Measurements from ENCODE around the gene SAMD9.
"Not testable (repeated sequence)": the region's sequence is repeated elsewhere in the genome, so short reads cannot be mapped to it uniquely, and the experiment has no call there.

Gene SAMD9

DNA sequence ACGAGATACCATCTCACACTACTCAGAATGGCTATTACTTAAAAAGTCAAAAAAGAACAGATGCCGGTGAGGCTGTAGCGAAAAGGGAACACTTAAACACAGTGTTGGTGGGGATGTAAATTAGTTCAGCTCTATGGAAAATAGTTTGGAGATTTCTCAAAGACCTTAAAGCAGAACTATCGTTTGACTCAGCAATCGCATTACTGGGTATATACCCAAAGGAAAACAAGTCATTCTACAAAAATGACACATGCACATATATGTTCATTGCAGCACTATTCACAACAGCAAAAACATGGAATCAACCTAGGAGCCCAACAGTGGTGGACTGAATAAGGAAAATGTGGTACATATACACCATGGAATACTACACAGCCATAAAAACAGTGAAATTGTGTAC, 56.9 kb downstream of the SAMD9 start:
- Histone ChIP-seq H3K27me3 (ENCODE audit: insufficient read depth, poor library complexity, severe bottlenecking) (no peaks in the 10 kb centered on the region), H3K4me3 (ENCODE audit: severe bottlenecking) (no peak overlapping the region), H3K9me3 (ENCODE audit: severe bottlenecking) (no peaks in the 10 kb centered on the region), H3K27ac (ENCODE audit: poor library complexity, severe bottlenecking) (no peak overlapping the region), H3K36me3 (ENCODE audit: low read depth) (no peaks in the 10 kb centered on the region), H3K4me1 (ENCODE audit: insufficient read depth, poor library complexity, severe bottlenecking) (no peaks in the 10 kb centered on the region)
- TF ChIP-seq, protein P1, sequence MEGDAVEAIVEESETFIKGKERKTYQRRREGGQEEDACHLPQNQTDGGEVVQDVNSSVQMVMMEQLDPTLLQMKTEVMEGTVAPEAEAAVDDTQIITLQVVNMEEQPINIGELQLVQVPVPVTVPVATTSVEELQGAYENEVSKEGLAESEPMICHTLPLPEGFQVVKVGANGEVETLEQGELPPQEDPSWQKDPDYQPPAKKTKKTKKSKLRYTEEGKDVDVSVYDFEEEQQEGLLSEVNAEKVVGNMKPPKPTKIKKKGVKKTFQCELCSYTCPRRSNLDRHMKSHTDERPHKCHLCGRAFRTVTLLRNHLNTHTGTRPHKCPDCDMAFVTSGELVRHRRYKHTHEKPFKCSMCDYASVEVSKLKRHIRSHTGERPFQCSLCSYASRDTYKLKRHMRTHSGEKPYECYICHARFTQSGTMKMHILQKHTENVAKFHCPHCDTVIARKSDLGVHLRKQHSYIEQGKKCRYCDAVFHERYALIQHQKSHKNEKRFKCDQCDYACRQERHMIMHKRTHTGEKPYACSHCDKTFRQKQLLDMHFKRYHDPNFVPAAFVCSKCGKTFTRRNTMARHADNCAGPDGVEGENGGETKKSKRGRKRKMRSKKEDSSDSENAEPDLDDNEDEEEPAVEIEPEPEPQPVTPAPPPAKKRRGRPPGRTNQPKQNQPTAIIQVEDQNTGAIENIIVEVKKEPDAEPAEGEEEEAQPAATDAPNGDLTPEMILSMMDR (IDR thresholded peaks at IDR 0.05; ENCODE audit: poor library complexity, severe bottlenecking): no peak
- DNase-seq (ENCODE audit: low spot score) (no peak), ATAC-seq (ENCODE audit: low read depth) (no peak)

DNA sequence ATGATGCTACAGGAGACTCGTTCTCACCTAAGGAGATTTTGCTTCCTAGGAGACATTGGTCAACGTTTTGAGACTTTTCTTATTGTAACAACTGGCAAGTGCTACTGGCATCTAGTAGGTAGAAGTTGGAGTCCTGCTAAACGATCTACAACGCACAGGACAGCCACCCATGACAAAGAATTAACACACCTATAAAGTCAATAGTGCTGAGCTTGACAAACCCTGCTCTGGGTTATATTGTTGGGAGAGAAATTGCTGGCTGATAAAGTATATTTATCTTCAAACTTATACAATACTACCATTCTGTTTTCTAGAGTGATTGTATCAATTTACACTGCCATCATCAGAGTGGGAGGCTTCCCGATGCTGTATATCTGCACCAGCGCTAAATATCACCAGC, 57.8 kb downstream of the SAMD9 start:
- no peak for DNase-seq (ENCODE audit: low spot score)
- H3K4me3 ChIP-seq (ENCODE audit: severe bottlenecking): no peak overlapping the region
- TF ChIP-seq, protein P1 (IDR thresholded peaks at IDR 0.05; ENCODE audit: poor library complexity, severe bottlenecking): no peak
- H3K36me3 ChIP-seq (ENCODE audit: low read depth): no peaks in the 10 kb centered on the region
- H3K4me1 ChIP-seq (ENCODE audit: insufficient read depth, poor library complexity, severe bottlenecking): no peaks in the 10 kb centered on the region
- ATAC-seq (ENCODE audit: low read depth): no peak
- H3K27ac ChIP-seq (ENCODE audit: poor library complexity, severe bottlenecking): no peak overlapping the region
- H3K9me3 ChIP-seq (ENCODE audit: severe bottlenecking): no peaks in the 10 kb centered on the region
- no peaks in the 10 kb centered on the region for H3K27me3 ChIP-seq (ENCODE audit: insufficient read depth, poor library complexity, severe bottlenecking)

DNA sequence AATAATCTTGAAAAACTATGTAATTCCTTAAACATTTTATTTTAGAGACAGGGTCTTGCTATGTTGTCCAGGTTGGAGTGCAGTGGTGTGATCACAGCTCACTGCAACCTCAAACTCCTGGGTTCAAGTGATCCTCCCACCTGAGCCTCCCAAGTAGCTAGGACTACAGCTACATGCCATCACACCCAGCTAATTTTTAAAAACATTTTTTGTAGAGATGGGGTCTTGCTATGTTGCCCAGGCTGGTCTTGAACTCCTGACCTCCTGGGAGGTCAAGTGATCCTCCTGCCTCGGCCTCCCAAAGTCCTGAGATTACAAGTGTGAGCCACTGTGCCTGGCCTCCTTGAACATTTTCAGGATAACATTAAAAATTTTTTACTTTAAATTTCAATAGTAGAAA, 61.2 kb downstream of the SAMD9 start:
- not testable (repeated sequence) for ATAC-seq (ENCODE audit: low read depth); H3K27ac ChIP-seq (ENCODE audit: poor library complexity, severe bottlenecking); H3K4me1 ChIP-seq (ENCODE audit: insufficient read depth, poor library complexity, severe bottlenecking); DNase-seq (ENCODE audit: low spot score); H3K36me3 ChIP-seq (ENCODE audit: low read depth); H3K4me3 ChIP-seq (ENCODE audit: severe bottlenecking); H3K9me3 ChIP-seq (ENCODE audit: severe bottlenecking); H3K27me3 ChIP-seq (ENCODE audit: insufficient read depth, poor library complexity, severe bottlenecking)

DNA sequence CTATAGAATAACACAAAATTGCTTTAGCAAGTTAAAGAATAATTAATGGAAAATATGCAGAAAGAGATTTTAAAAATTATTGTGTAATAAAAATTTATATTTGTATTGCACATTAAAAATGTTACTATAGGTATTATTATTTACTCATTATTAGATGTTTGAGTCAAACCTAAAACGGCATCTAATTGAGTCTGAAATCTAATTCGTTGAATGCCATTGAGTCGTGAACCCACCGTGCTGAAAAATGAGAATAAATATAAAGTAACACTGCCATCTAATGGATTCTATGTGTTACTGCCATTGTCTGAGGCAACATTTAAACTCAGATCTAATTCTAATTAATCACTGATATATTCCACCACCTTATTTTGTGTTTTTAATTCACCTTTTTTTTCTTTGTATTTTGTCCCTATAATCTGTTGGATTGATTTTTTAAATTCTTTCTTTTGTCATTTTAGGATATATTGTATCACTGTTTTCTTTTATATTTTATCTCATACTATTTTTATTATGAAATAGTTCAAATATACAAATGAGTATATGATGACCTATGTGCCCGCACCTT, 62.2 kb downstream of the SAMD9 start:
- DNase-seq (ENCODE audit: low spot score) (no peak), ATAC-seq (ENCODE audit: low read depth) (no peak)
- H3K36me3 ChIP-seq (ENCODE audit: low read depth): no peaks in the 10 kb centered on the region

DNA sequence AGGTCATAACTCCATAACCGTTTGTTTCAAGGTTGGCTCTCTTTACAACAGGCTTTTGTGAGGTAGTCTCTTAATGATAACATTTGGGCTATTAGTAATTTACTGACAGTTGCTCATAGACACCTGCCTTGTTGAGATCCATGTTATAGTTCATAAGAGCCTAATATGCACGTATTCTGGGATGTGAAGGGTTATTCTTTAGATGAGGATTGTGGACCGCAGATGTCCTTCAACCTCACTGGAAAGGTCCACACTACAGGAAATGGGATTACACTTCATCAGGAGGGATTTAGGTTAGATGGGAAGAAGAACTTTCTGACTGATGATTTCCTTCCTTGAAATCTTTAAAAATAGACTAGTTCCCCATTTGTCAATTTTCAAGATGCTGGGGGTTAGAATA, 62.8 kb downstream of the SAMD9 start:
- Histone ChIP-seq H3K27me3 (ENCODE audit: insufficient read depth, poor library complexity, severe bottlenecking) (no peaks in the 10 kb centered on the region), H3K4me1 (ENCODE audit: insufficient read depth, poor library complexity, severe bottlenecking) (no peaks in the 10 kb centered on the region), H3K9me3 (ENCODE audit: severe bottlenecking) (no peaks in the 10 kb centered on the region), H3K36me3 (ENCODE audit: low read depth) (no peaks in the 10 kb centered on the region), H3K27ac (ENCODE audit: poor library complexity, severe bottlenecking) (no peak overlapping the region), H3K4me3 (ENCODE audit: severe bottlenecking) (no peak overlapping the region)
- TF ChIP-seq, protein P1 (IDR thresholded peaks at IDR 0.05; ENCODE audit: poor library complexity, severe bottlenecking): no peak
- DNase-seq (ENCODE audit: low spot score) (no peak), ATAC-seq (ENCODE audit: low read depth) (no peak)

More for the DNA sequence above, 62.2 kb downstream of the SAMD9 start:
- H3K27ac ChIP-seq (ENCODE audit: poor library complexity, severe bottlenecking): no peak overlapping the region
- TF ChIP-seq, protein P1 (IDR thresholded peaks at IDR 0.05; ENCODE audit: poor library complexity, severe bottlenecking): peak; percentile 88
- no peaks in the 10 kb centered on the region for H3K4me1 ChIP-seq (ENCODE audit: insufficient read depth, poor library complexity, severe bottlenecking)
- H3K9me3 ChIP-seq (ENCODE audit: severe bottlenecking): no peaks in the 10 kb centered on the region
- H3K27me3 ChIP-seq (ENCODE audit: insufficient read depth, poor library complexity, severe bottlenecking): no peaks in the 10 kb centered on the region
- H3K4me3 ChIP-seq (ENCODE audit: severe bottlenecking): no peak overlapping the region

All from RWPE2 (cell line).